PC-9 (cell line): ENCODE measurements around the gene PRRX2. TPM values are rescaled to one million over a fixed set of nuclear protein-coding genes. Genes with fewer than 3 reads are reported as not detected.
"Not testable (repeated sequence)": the region's sequence is repeated elsewhere in the genome, so short reads cannot be mapped to it uniquely, and the experiment has no call there.

ENCODE experiments used
- BruUV-seq: library from RNA; stranded (reverse); fragments of 400-500 nt; replicated peaks from 2 replicates; lab custom pipeline; 2021; lab: Mats Ljungman, UMichigan
- CTCF ChIA-PET: fragments of 300-600 bp; sonication (Branson Sonifier 250); formaldehyde crosslinking; loops from one replicate; lab custom pipeline; 2022; ENCODE audit warnings: antibody characterized with exemption; lab: Charles Lee
- POLR2A ChIA-PET: fragments of 300-600 bp; sonication (Branson Sonifier 250); formaldehyde crosslinking; loops from one replicate; lab custom pipeline; 2022; ENCODE audit warnings: antibody characterized with exemption; ENCODE audit not compliant: unreplicated experiment; lab: Charles Lee
- DNase-seq, 2 experiments: peaks; one replicate each; pipeline versions ENCODE4 v3.0.0 to v3.0.0-alpha.2; 2015 to 2022; ENCODE audit warnings: mixed read lengths in 1 of 2
- H2AFZ ChIP-seq: fragments of 200-600 bp; sonication (generic); 2 replicates; pipeline ENCODE4 v1.8.1; 2017; ENCODE audit warnings: antibody characterized with exemption
- H3F3A ChIP-seq: fragments of 200-600 bp; sonication (generic); 2 replicates; pipeline ENCODE4 v1.8.1; 2017; ENCODE audit warnings: antibody characterized with exemption, mild to moderate bottlenecking, low read depth; ENCODE audit not compliant: insufficient read depth
- H3K27ac ChIP-seq: fragments of 200-600 bp; sonication (generic); 2 replicates; pipeline ENCODE4 v1.6.1; 2016; ENCODE audit warnings: mixed run types
- H3K27me3 ChIP-seq: fragments of 200-600 bp; sonication (generic); 2 replicates; pipeline ENCODE4 v1.6.1; 2016; ENCODE audit warnings: low read depth, mixed run types; ENCODE audit not compliant: insufficient read depth
- H3K36me3 ChIP-seq: fragments of 200-600 bp; sonication (generic); 2 replicates; pipeline ENCODE4 v1.6.1; 2016; ENCODE audit warnings: low read depth, mixed run types
- H3K4me1 ChIP-seq: fragments of 200-600 bp; sonication (generic); replicated peaks from 2 replicates; pipeline ENCODE4 v1.6.1; 2016; ENCODE audit warnings: mixed run types; ENCODE audit not compliant: insufficient read depth
- H3K4me2 ChIP-seq: fragments of 200-600 bp; sonication (generic); 2 replicates; pipeline ENCODE4 v1.6.1; 2017; ENCODE audit warnings: mixed run types
- H3K4me3 ChIP-seq: fragments of 200-600 bp; sonication (generic); 2 replicates; pipeline ENCODE4 v1.6.1; 2016; ENCODE audit warnings: mixed run types
- H3K79me2 ChIP-seq: fragments of 200-600 bp; sonication (generic); 2 replicates; pipeline ENCODE4 v1.6.1; 2017; ENCODE audit warnings: low read depth, mixed run types
- H3K9me2 ChIP-seq: fragments of 200-600 bp; sonication (generic); 2 replicates; pipeline ENCODE4 v1.8.1; 2017; ENCODE audit warnings: mild to moderate bottlenecking; ENCODE audit not compliant: insufficient read depth
- H3K9me3 ChIP-seq: fragments of 200-600 bp; sonication (generic); 2 replicates; pipeline ENCODE4 v1.8.1; 2016; ENCODE audit warnings: low read depth; ENCODE audit not compliant: insufficient read depth
- H4K20me1 ChIP-seq: fragments of 200-600 bp; sonication (generic); 2 replicates; pipeline ENCODE4 v1.8.1; 2017; ENCODE audit not compliant: insufficient read depth
- CTCF ChIP-seq: fragments of 200-600 bp; sonication (generic); conservative IDR thresholded peaks from 2 replicates; pipeline ENCODE4 v1.6.1; 2017; ENCODE audit warnings: mixed run types, antibody characterized with exemption, mild to moderate bottlenecking, moderate library complexity
- EZH2 ChIP-seq: fragments of 200-600 bp; sonication (generic); IDR thresholded peaks from 2 replicates; pipeline ENCODE4 v1.8.0; 2017; ENCODE audit warnings: antibody characterized with exemption, low read depth
- intact Hi-C: fragments of 100-400 bp; cut with micrococcal nuclease; formaldehyde crosslinking; loops from one replicate; pipeline ENCODE4 v1.10.0; 2022; ENCODE audit not compliant: unreplicated experiment
- total RNA-seq: library from RNA; stranded (reverse); gene quantifications from 2 replicates; pipeline ENCODE4 v1.2.3, GENCODE V29; 2021

The PRRX2 gene
- total RNA-seq, 1 experiment from 2014 or later = 0.98 TPM

- CTCF ChIA-PET = interaction anchor here (0.7 to 0.9 kb wide), 3 partner anchors 686 to 943 kb away, joined by 5 to 14 read pairs (median 7); no protein-coding TSS in a partner anchor
- DNase-seq = no peak
- no TSS peak for BruUV-seq
- no peaks in the 10 kb centered on the region for H3K9me3 ChIP-seq
- H3K79me2 ChIP-seq = no peaks in the 10 kb centered on the region
- POLR2A ChIA-PET = interaction anchor here (0.6 to 1.0 kb wide), 5 partner anchors 8 to 1600 kb away, joined by 4 to 37 read pairs (median 9); partner anchors contain the start of gene PTGES
- peaks cover 63% of the 10 kb centered on the region for H3K4me1 ChIP-seq
- no peak overlapping the region for H2AFZ ChIP-seq
- H3F3A ChIP-seq = peaks cover 32% of the 10 kb centered on the region
- no peaks in the 10 kb centered on the region for H4K20me1 ChIP-seq
- intact Hi-C loops = no loop called here
- H3K27ac ChIP-seq = peak overlapping the region; percentile 97
- H3K27me3 ChIP-seq = no peaks in the 10 kb centered on the region
- H3K36me3 ChIP-seq = no peaks in the 10 kb centered on the region
- H3K9me2 ChIP-seq = no peaks in the 10 kb centered on the region
- H3K4me3 ChIP-seq = peak overlapping the region; percentile 23; the same call in 1 of the 2 replicates
- peak overlapping the region; percentile 62 for H3K4me2 ChIP-seq
- TF ChIP-seq CTCF (no peak), EZH2 (no peak)
These were observed 96.0 kb downstream of the PRRX2 start for GRCh38 chr9:129761293-129761900.

GRCh38 chr9:129761901-129762369 lies 96.5 kb downstream of the PRRX2 start:
- TF ChIP-seq CTCF (no peak), EZH2 (no peak)
- ChIA-PET POLR2A (interaction anchor here (0.6 to 1.0 kb wide), 5 partner anchors 9 to 1600 kb away, joined by 4 to 37 read pairs (median 9); partner anchors contain the start of gene PTGES), CTCF (interaction anchor here (0.7 kb wide), 2 partner anchors 685 to 944 kb away, joined by 5 to 14 read pairs; no protein-coding TSS in a partner anchor)
- DNase-seq = peak; percentile 80 to 96
- Histone ChIP-seq H3K27ac (peak overlapping the region; percentile 97), H3K36me3 (no peaks in the 10 kb centered on the region), H3F3A (peaks cover 36% of the 10 kb centered on the region), H3K27me3 (no peaks in the 10 kb centered on the region), H3K9me3 (no peaks in the 10 kb centered on the region), H3K4me2 (peak overlapping the region; percentile 62), H3K9me2 (no peaks in the 10 kb centered on the region), H3K4me3 (peak overlapping the region; percentile 23; the same call in 1 of the 2 replicates), H4K20me1 (no peaks in the 10 kb centered on the region), H3K79me2 (no peaks in the 10 kb centered on the region), H2AFZ (no peak overlapping the region), H3K4me1 (peaks cover 60% of the 10 kb centered on the region)
- BruUV-seq = no TSS peak
- intact Hi-C loops = loop anchor here (1.0 kb wide), 4 partner anchors 11 to 24 kb away; no protein-coding TSS in a partner anchor

GRCh38 chr9:129762370-129762984 lies 97.0 kb downstream of the PRRX2 start:
- H3K27me3 ChIP-seq, H3K9me3 ChIP-seq, BruUV-seq, H4K20me1 ChIP-seq, H3K36me3 ChIP-seq, H3K4me3 ChIP-seq, H3K9me2 ChIP-seq, H2AFZ ChIP-seq, H3K79me2 ChIP-seq: not testable (repeated sequence)
- H3K4me2 ChIP-seq = peak overlapping the region; percentile 62
- H3K27ac ChIP-seq = peak overlapping the region; percentile 97
- intact Hi-C loops = loop anchor here (1.0 kb wide), 4 partner anchors 11 to 24 kb away; no protein-coding TSS in a partner anchor
- peaks cover 55% of the 10 kb centered on the region for H3K4me1 ChIP-seq
- H3F3A ChIP-seq = peaks cover 38% of the 10 kb centered on the region
- ChIA-PET POLR2A (interaction anchor here (0.6 to 1.0 kb wide), 5 partner anchors 10 to 1601 kb away, joined by 3 to 37 read pairs (median 9); partner anchors contain the start of gene PTGES), CTCF (interaction anchor here (0.7 to 1.5 kb wide), 3 partner anchors 15 to 945 kb away, joined by 4 to 14 read pairs (median 5); no protein-coding TSS in a partner anchor)
- DNase-seq = peak; percentile 80 to 99
